ENCODE results near the gene BCL2L1.
A peak's percentile ranks its signal among the peaks of the same experiment; 100 is the strongest.

Gene BCL2L1

GRCh38 chr20:31654534-31654933, 68.1 kb downstream of the BCL2L1 start:
- TF ChIP-seq GATA2 (IDR thresholded peaks at IDR 0.05; ENCODE audit: low read depth, low read length) (no peak), GATA3 (IDR thresholded peaks at IDR 0.05; ENCODE audit: low read depth, low read length) (no peak)

GRCh38 chr20:31653561-31653960, 69.1 kb downstream of the BCL2L1 start:
- TF ChIP-seq GATA2 (IDR thresholded peaks at IDR 0.05; ENCODE audit: low read depth, low read length) (no peak), GATA3 (IDR thresholded peaks at IDR 0.05; ENCODE audit: low read depth, low read length) (no peak)

GRCh38 chr20:31652917-31653396, 69.7 kb downstream of the BCL2L1 start:
- no peak for TF ChIP-seq GATA3 (IDR thresholded peaks at IDR 0.05; ENCODE audit: low read depth, low read length)
- no peak; the same call in 1 of the 2 replicates for TF ChIP-seq GATA2 (IDR thresholded peaks at IDR 0.05; ENCODE audit: low read depth, low read length)

DNA sequence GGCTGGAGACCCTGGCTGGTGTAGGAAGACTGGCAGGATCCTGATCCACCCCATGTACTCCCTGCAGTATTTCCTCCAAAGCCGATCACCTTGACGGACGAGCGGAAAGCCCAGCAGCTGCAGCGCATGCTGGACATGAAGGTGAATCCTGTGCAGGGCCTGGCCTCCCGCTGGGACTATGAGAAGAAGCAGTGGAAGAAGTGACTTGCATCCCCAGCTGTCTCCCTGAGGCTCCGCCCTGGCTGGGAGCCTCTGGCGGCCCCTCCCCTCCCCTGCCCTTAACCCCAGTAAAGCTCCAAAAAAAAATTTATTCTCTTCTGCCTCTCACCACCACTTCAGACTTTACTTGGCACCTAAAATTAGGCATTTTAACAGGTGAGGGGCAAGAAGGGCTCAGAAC, 78.0 kb downstream of the BCL2L1 start:
- TF ChIP-seq GATA3 (IDR thresholded peaks at IDR 0.05; ENCODE audit: low read depth, low read length) (no peak), GATA2 (IDR thresholded peaks at IDR 0.05; ENCODE audit: low read depth, low read length) (no peak)

GRCh38 chr20:31643522-31643921, 79.1 kb downstream of the BCL2L1 start:
- TF ChIP-seq GATA2 (IDR thresholded peaks at IDR 0.05; ENCODE audit: low read depth, low read length), result no peak
- no peak for TF ChIP-seq GATA3 (IDR thresholded peaks at IDR 0.05; ENCODE audit: low read depth, low read length)

DNA sequence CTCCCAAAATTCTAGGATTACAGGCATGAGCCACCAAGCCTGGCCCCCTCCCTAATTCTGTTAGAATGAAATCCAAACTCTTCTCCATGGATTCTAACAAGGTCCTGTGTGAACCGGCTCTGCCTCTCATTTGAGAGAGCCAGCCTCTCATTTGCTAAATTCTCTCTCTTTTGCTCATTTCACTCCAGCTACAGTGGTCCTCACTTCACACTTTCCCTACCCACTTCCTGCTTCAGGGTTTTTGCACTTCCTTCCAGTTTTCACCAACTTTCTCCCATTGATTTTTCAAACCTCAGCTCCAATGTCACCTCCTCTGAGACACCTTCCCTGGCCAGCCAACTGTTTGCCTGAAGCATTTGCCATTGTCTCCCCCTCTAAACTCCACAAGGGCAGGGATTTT, 79.8 kb downstream of the BCL2L1 start:
- TF ChIP-seq GATA3 (IDR thresholded peaks at IDR 0.05; ENCODE audit: low read depth, low read length) (no peak), GATA2 (IDR thresholded peaks at IDR 0.05; ENCODE audit: low read depth, low read length) (no peak)

DNA sequence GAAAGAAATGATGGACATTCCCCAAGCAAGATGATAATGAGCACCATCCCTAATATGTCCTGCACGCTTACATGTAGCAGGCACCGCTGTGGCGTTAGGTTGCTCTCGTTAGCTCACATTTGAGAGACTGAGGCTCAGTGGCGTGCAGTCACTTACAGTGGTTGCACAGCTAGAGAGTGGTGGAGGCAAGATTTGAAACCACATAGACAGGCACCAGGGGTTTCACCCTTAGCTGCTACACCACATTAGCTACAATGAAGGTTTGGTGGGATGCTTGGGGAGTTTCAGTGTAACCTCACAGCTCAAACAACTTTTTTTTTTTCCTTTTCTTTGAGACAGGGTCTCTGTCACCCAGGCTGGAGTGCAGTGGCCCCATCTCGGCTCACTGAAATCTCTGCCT, 81.3 kb downstream of the BCL2L1 start:
- TF ChIP-seq GATA2 (IDR thresholded peaks at IDR 0.05; ENCODE audit: low read depth, low read length) (no peak), GATA3 (IDR thresholded peaks at IDR 0.05; ENCODE audit: low read depth, low read length) (no peak)

DNA sequence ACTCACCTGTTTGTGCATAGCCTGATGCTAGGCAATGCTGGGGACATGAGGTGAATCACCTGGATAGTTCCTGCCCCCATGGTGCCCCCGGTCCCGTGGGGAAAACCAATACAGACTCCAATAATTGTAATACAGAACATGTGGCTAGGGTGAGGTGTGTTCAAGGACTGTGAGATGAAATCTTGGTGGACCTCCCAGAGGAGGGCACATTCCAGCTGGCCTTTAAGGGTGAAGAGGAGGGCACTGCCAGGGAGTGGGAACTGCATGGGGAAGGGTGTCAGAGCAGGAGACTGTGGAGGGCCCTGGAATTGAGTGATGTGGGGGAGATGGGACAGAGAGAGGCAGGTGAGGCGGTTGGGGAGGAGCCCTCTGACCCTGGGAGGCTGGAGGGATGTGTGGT, 82.4 kb downstream of the BCL2L1 start:
- TF ChIP-seq GATA3 (IDR thresholded peaks at IDR 0.05; ENCODE audit: low read depth, low read length), result no peak
- no peak for TF ChIP-seq GATA2 (IDR thresholded peaks at IDR 0.05; ENCODE audit: low read depth, low read length)

DNA sequence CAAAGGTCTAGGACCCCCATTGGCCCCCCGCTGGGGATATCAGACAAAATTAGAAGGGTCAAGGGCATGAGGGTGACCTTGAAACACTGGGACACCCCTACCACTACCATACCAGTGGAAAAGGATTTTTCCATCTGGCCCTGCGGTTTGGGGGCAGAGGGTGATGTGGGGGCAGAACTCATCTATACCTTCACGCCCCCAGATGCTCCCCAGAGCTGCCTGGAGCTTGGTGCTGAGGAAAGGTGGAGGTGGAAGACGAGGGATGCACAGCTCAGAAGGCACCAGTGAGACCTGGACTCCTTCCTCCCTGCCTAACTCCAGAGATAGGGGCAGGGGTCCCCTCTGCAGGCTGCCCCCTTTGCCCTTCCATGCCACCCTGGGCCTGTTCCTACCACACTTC, 83.9 kb downstream of the BCL2L1 start:
- TF ChIP-seq GATA3 (IDR thresholded peaks at IDR 0.05; ENCODE audit: low read depth, low read length), result no peak
- TF ChIP-seq GATA2 (IDR thresholded peaks at IDR 0.05; ENCODE audit: low read depth, low read length), result no peak

- TF ChIP-seq GATA3 (IDR thresholded peaks at IDR 0.05; ENCODE audit: low read depth, low read length) (no peak), GATA2 (IDR thresholded peaks at IDR 0.05; ENCODE audit: low read depth, low read length) (0 out of 2 replicates have a peak, but pooled peaks have one; percentile 19)
Measured at GRCh38 chr20:31638317-31638716, 84.4 kb downstream of the BCL2L1 start.

DNA sequence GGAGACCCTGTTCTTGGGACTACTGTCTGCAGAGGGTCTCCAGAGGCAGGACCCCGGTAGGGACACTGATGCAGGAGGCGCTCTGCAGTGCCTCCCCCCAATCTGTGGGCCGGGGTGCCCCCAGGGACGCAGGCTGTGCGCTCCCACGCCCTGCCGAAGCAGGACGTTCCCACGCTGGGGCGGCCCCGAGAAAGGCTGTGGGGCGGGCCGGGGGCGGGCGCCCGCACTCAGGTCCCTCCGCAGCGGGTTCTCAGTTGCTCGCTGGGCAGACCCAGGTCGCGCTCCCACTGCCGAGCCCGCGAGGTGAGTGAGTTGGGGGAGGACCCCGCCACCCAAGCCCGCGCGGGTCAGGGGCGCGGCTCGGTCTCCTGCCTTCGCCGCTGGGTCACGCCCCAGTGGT, 85.0 kb downstream of the BCL2L1 start, which contains the start of gene COX4I2:
COX4I2 (plus strand) TSS at position 253 of the 400 bp plus-strand sequence. CDS start 1,106 bp downstream, outside the sequence.
- TF ChIP-seq GATA3 (IDR thresholded peaks at IDR 0.05; ENCODE audit: low read depth, low read length) (no peak), GATA2 (IDR thresholded peaks at IDR 0.05; ENCODE audit: low read depth, low read length) (no peak)

GRCh38 chr20:31633339-31633914, 89.2 kb downstream of the BCL2L1 start:
- TF ChIP-seq GATA2 (IDR thresholded peaks at IDR 0.05; ENCODE audit: low read depth, low read length), result no peak
- TF ChIP-seq GATA3 (IDR thresholded peaks at IDR 0.05; ENCODE audit: low read depth, low read length), result no peak

GRCh38 chr20:31632548-31633338, 89.9 kb downstream of the BCL2L1 start:
- TF ChIP-seq GATA2 (IDR thresholded peaks at IDR 0.05; ENCODE audit: low read depth, low read length), result no peak
- TF ChIP-seq GATA3 (IDR thresholded peaks at IDR 0.05; ENCODE audit: low read depth, low read length), result no peak

DNA sequence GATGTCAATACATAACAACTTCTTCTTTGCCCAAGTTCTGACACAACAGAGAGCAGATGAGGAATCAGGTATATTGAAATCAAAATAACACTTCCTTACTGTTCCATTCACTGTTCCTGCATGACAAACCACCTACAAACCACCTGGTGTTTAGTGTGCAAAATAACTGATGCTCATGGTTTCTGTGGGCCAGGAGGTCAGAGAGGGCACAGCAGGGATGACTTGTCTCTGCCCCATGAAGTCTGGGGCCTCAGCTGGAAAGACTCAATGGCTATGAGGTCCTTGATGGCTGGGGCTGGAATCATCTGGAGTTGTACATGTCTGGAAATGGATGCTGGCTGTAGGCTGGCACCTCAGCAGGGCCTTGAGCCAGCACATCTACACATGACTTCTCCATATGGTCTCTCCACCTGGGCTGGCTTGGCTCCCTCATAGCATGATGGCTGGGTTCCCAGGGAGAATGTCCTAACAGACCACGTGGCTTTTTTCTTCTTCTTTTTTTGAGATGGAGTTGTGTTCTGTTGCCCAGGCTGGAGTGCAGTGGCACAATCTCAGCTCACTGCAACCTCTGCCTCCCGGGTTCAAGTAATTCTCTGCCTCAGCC, 92.4 kb downstream of the BCL2L1 start:
- no peak for TF ChIP-seq GATA2 (IDR thresholded peaks at IDR 0.05; ENCODE audit: low read depth, low read length)
- no peak for TF ChIP-seq GATA3 (IDR thresholded peaks at IDR 0.05; ENCODE audit: low read depth, low read length)
